HG03439 (cell line): ENCODE measurements around the gene B3GNT5.

Source experiments
- ATAC-seq: cut with Tn5 transposase; IDR thresholded peaks from one replicate; pipeline ENCODE4 v1.9.1; 2021; ENCODE audit warnings: mild to moderate bottlenecking, moderate library complexity; ENCODE audit not compliant: unreplicated experiment

The B3GNT5 gene

GRCh38 chr3:183264268-183264667 lies 11.2 kb downstream of the B3GNT5 start:
- ATAC-seq: no peak

DNA sequence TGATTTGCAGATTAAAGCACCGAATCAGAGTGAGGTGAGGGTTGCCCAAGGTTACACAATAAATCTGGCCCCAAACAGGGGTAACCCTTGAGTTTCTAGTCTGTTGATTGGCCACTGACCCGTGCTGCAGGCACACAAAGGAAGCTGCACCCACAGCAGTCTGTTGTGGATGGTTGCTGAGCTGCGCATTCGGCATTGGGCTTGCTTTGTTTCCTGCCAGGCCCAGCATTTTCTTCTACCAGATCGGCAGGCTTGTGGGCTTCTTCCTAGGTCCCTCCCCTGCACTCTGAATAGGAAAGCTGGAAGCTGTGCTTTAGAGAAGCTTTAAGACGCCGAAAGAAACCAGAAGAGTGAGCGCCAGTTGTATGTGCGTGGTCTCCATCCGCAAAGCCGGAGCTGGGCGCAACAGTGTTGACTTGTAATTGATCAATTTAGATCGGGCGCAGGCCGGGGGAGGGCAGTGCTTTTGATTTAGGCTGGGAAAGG lies 12.1 kb downstream of the B3GNT5 start:
- ATAC-seq: no peak

GRCh38 chr3:183265834-183266417 lies 12.9 kb downstream of the B3GNT5 start:
- ATAC-seq: no peak

DNA sequence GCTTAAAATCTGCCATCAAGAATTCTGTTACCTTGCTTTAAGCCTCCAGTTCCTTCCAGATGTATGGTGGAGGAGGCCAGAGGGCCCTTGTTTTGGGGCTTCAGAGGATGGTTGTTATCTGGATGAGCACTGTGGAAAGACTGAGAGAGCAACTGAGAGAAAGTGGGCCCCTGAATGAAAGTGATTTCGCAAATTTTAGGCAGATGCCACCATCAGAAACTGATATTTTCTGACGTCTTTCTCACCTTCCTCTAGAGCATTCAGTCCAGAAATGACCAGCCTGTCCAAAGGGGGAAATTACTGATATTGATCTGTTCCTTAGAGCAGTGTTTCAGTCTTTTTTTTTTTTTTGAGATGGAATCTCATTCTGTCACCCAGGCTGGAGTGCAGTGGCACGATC lies 13.4 kb downstream of the B3GNT5 start:
- no peak for ATAC-seq

GRCh38 chr3:183267140-183267539 lies 14.1 kb downstream of the B3GNT5 start:
- no peak for ATAC-seq

GRCh38 chr3:183268366-183268765 lies 15.3 kb downstream of the B3GNT5 start:
- no peak for ATAC-seq

- no peak for ATAC-seq
Observed at GRCh38 chr3:183269345-183269744, 16.3 kb downstream of the B3GNT5 start.

DNA sequence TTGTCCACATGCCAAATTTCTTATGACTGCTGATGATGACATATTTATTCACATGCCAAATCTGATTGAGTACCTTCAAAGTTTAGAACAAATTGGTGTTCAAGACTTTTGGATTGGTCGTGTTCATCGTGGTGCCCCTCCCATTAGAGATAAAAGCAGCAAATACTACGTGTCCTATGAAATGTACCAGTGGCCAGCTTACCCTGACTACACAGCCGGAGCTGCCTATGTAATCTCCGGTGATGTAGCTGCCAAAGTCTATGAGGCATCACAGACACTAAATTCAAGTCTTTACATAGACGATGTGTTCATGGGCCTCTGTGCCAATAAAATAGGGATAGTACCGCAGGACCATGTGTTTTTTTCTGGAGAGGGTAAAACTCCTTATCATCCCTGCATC lies 17.3 kb downstream of the B3GNT5 start:
- no peak for ATAC-seq

DNA sequence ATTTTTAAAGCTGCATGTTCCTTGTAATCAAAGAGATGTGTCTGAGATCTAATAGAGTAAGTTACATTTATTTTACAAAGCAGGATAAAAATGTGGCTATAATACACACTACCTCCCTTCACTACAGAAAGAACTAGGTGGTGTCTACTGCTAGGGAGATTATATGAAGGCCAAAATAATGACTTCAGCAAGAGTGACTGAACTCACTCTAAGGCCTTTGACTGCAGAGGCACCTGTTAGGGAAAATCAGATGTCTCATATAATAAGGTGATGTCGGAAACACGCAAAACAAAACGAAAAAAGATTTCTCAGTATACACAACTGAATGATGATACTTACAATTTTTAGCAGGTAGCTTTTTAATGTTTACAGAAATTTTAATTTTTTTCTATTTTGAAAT lies 19.1 kb downstream of the B3GNT5 start:
- ATAC-seq: no peak

DNA sequence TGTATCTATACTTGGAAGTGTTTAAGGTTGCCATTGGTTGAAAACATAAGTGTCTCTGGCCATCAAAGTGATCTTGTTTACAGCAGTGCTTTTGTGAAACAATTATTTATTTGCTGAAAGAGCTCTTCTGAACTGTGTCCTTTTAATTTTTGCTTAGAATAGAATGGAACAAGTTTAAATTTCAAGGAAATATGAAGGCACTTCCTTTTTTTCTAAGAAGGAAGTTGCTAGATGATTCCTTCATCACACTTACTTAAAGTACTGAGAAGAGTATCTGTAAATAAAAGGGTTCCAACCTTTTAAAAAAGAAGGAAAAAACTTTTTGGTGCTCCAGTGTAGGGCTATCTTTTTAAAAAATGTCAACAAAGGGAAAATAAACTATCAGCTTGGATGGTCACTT lies 19.7 kb downstream of the B3GNT5 start:
- no peak for ATAC-seq

- no peak for ATAC-seq
Observed at GRCh38 chr3:183274609-183275008, 21.6 kb downstream of the B3GNT5 start.

DNA sequence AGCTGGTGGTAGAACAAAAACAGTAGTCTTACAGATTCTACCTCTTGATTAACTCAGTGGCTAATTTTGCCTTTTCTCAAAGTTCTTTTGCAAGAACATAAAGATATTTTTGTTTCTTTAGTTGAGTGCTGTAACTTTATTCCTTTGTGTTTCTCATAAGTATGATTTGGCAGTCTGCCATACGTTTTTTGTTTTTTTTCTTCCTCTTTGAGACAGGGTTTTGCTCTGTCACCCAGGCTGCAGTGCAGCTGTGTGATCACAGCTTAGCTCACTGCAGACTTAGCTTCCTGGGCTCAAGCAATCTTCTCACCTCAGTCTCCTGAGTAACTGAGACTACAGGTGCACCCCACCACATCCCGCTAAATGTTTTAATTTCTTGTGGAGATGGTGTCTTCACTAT lies 22.4 kb downstream of the B3GNT5 start:
- ATAC-seq: no peak

DNA sequence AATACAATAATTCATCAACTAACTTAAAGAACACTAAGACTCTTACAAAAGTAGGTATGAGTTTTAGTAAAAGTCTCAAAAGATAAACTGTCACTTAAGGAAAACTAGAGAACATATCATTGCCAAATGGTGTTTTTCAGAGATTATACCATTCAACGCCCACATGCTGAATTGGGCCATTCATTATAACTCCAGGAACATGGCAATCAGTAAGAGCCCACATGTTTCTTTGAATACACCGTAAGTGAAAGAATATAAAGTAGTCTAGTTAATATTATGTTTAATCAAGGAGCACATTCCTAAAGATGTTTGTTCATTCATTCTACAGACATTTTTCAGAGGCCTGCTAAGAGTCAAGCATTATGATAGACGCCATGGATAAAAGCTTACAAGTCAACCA lies 22.9 kb downstream of the B3GNT5 start:
- ATAC-seq: no peak

GRCh38 chr3:183277260-183277659 lies 24.2 kb downstream of the B3GNT5 start:
- ATAC-seq: no peak

- no peak for ATAC-seq
Observed at GRCh38 chr3:183278479-183279088, 25.5 kb downstream of the B3GNT5 start.

DNA sequence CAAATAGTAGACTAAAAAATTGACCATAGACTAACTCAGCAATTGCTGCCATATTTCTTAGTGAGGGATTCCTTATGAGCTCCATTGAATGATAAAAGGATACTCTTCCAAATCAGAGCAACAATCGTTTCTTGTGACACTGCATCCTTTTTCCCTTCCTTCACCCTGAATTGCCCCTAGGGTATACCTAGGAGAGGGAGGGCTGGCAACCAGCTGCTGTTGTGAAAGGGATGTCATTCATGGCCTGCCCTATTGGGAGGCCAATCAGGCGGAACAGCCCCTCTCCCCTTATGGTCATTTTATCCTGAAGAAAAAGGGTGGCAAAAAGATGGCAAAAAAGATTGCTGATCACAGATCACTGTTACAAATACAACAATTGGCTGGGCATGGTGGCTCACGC lies 26.3 kb downstream of the B3GNT5 start:
- no peak for ATAC-seq

- ATAC-seq: no peak
Observed at GRCh38 chr3:183281126-183281797, 28.2 kb downstream of the B3GNT5 start.

DNA sequence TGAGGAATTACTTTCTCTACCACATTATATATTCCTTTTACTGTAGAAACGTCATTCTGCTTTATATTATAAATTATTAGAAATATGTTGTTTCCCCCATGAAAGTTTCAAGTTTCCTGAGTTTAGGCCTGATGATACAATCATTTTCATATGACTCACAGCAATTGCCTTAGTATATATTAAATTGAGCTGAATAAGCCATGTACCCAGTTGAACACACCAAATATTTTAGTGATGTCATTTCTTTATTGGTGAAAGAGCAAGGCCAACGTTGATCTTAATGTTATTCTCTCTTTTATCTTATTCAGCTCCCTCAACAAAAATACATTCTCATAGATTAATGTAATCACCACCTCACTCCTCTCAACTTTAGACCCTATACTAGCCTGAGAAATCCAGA lies 30.8 kb downstream of the B3GNT5 start:
- no peak for ATAC-seq

- no peak for ATAC-seq
Observed at GRCh38 chr3:183284570-183284969, 31.5 kb downstream of the B3GNT5 start.

DNA sequence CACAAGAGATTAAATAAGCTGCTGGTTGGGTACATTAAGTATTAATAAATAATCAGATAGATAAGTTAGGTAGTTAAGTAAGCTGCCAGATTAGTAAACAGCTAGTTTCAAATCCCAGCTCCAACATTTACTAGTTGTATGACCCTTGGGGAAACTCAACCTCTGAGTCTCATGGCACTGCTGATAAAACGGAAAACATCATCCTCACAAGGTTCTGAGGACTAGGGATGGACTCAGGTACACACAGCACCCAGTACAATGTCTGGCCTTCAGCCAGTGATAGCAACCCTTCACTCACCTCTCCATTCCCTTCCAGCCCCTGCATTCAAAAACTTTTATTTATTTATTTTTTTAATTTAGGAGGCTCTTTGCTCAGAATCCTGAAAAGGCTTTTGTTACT lies 32.3 kb downstream of the B3GNT5 start:
- ATAC-seq: no peak

GRCh38 chr3:183285828-183286457 lies 32.9 kb downstream of the B3GNT5 start:
- ATAC-seq: peak; percentile 95
